A549 (cell line): ENCODE results near the gene ARHGEF28. TPM values are rescaled to one million over a fixed set of nuclear protein-coding genes. Genes with fewer than 3 reads are reported as not detected.

Experiments
- ATAC-seq, 2 experiments: fragments of 200-7000 bp in 1 of 2; fragments of >200 bp in 1 of 2; cut with Nextera tagmentation in 1 of 2; cut with Tn5 transposase in 1 of 2; 3 replicates each; pipeline versions ENCODE4 v1.8.0 to v1.9.1; 2018 to 2020; ENCODE audit warnings: mild to moderate bottlenecking in 1 of 2, moderate library complexity in 1 of 2
- CTCF ChIA-PET: fragments of 300-600 bp; sonication (Branson Sonifier 250); formaldehyde crosslinking; extraction: SDS; loops from one replicate; lab custom pipeline; 2021; ENCODE audit warnings: antibody characterized with exemption, inconsistent platforms; lab: Yijun Ruan, JAX
- POLR2A ChIA-PET: fragments of 350-600 bp; formaldehyde crosslinking; extraction: SDS; loops from one replicate; lab custom pipeline; 2021; ENCODE audit warnings: antibody characterized with exemption, inconsistent platforms; lab: Yijun Ruan, JAX
- DNase-seq, 2 experiments: peaks; one replicate each; pipeline versions ENCODE4 v3.0.0 to v3.0.0-alpha.2; 2011 to 2016; ENCODE audit warnings: low read depth in 1 of 2, low spot score in 1 of 2
- FAIRE-seq: peaks from 2 replicates; lab custom pipeline; 2011; peaks lifted over from hg19 to GRCh38; lab: Jason Lieb, UNC
- H3K27ac ChIP-seq, 2 experiments: fragments of >200 bp; sonication (Bioruptor Twin); formaldehyde crosslinking; 3 replicates each; pipeline ENCODE4 v1.5.1; 2016 to 2017
- H3K4me1 ChIP-seq: fragments of >200 bp; sonication (Bioruptor Twin); formaldehyde crosslinking; 3 replicates; pipeline ENCODE4 v1.6.1; 2016
- H3K4me2 ChIP-seq: fragments of >200 bp; sonication (Bioruptor Twin); formaldehyde crosslinking; 3 replicates; pipeline ENCODE4 v1.6.1; 2016
- H3K4me3 ChIP-seq: fragments of >200 bp; sonication (Bioruptor Twin); formaldehyde crosslinking; 3 replicates; pipeline ENCODE4 v1.5.1; 2016
- H3K9me3 ChIP-seq: fragments of >200 bp; sonication (Bioruptor Twin); formaldehyde crosslinking; 3 replicates; pipeline ENCODE4 v1.6.1; 2016
- CBX8 ChIP-seq: fragments of 200-600 bp; sonication (generic); IDR thresholded peaks from 2 replicates; pipeline ENCODE4 v1.6.1; 2016
- EHMT2 ChIP-seq: fragments of 200-600 bp; sonication (generic); IDR thresholded peaks from 2 replicates; pipeline ENCODE4 v1.6.1; 2016; ENCODE audit warnings: antibody characterized with exemption, low read depth, mild to moderate bottlenecking, moderate library complexity
- ELK1 ChIP-seq: fragments of 150-350 bp; IDR thresholded peaks from 2 replicates; pipeline ENCODE4 v1.6.1; 2014; ENCODE audit warnings: low read depth, mild to moderate bottlenecking, low read length
- EP300 ChIP-seq, 2 experiments: fragments of >200 bp; sonication (Bioruptor Twin); formaldehyde crosslinking; IDR thresholded peaks; 2 replicates in 1 of 2; 3 replicates in 1 of 2; pipeline ENCODE4 v1.6.1; 2016 to 2017
- FOSB ChIP-seq: fragments of 250-450 bp; sonication (Bioruptor Pico); IDR thresholded peaks from 2 replicates; pipeline ENCODE4 v1.5.0; 2020; ENCODE audit warnings: mild to moderate bottlenecking, moderate library complexity
- FOSL2 ChIP-seq, 2 experiments: fragments of 450-650 bp in 1 of 2; fragments of >200 bp in 1 of 2; sonication (Bioruptor Twin) in 1 of 2; formaldehyde crosslinking; IDR thresholded peaks; 2 replicates each; pipeline versions ENCODE4 v1.5.0 to v1.6.1; 2016 to 2020; ENCODE audit warnings: mild to moderate bottlenecking in 1 of 2, moderate library complexity in 1 of 2
- HES2 ChIP-seq: fragments of >200 bp; sonication (Bioruptor Twin); formaldehyde crosslinking; IDR thresholded peaks from 2 replicates; pipeline ENCODE4 v1.6.1; 2016
- JUN ChIP-seq, 2 experiments: fragments of >200 bp; sonication (Bioruptor Twin); formaldehyde crosslinking; IDR thresholded peaks; 2 replicates in 1 of 2; 3 replicates in 1 of 2; pipeline ENCODE4 v1.6.1; 2016 to 2017
- KDM1A ChIP-seq: fragments of 200-600 bp; sonication (generic); IDR thresholded peaks from 2 replicates; pipeline ENCODE4 v1.6.1; 2016; ENCODE audit warnings: low read depth, mild to moderate bottlenecking
- NPAS2 ChIP-seq: fragments of 250-450 bp; sonication (Bioruptor Pico); IDR thresholded peaks from 2 replicates; pipeline ENCODE4 v1.8.0; 2022; ENCODE audit warnings: mild to moderate bottlenecking, moderate library complexity, borderline replicate concordance
- POLR2A ChIP-seq: IDR thresholded peaks from 2 replicates; pipeline ENCODE4 v1.6.1; 2012; ENCODE audit warnings: mild to moderate bottlenecking, low read length
- RARB ChIP-seq: fragments of 250-450 bp; sonication (Bioruptor Pico); IDR thresholded peaks from 2 replicates; pipeline ENCODE4 v1.8.0; 2021; ENCODE audit warnings: mild to moderate bottlenecking, moderate library complexity
- TP53 ChIP-seq: fragments of 250-450 bp; sonication (Bioruptor Pico); IDR thresholded peaks from 2 replicates; pipeline ENCODE4 v1.5.0; 2021; ENCODE audit warnings: mild to moderate bottlenecking, moderate library complexity
- ZFP36 ChIP-seq: fragments of 450-650 bp; IDR thresholded peaks from 2 replicates; pipeline ENCODE4 v1.6.1; 2014; ENCODE audit warnings: borderline replicate concordance; ENCODE audit not compliant: partially characterized antibody
- WGBS: methylation state at CpG from one replicate; pipeline ENCODE4 v1.1.6; 2017; ENCODE audit errors: missing lambda C conversion rate; 5-methylcytosine and 5-hydroxymethylcytosine counted together
- polyA plus RNA-seq, 4 experiments: library from polyadenylated mRNA; depleted of rRNA in 3 of 4; stranded (reverse); fragments of >200 nt; fragmentation: RNase III in 1 of 4; extraction: RNeasy Plus Mini Kit Qiagen cat#74134 plus additional on column Dnase treatment in 1 of 4; gene quantifications; 2 replicates in 3 of 4; 3 replicates in 1 of 4; pipeline ENCODE4 v1.2.3, GENCODE V29; 2011 to 2017
- TF ChIP-seq, protein P1 (sequence below): IDR thresholded peaks from 2 replicates; pipeline ENCODE4 v1.6.1; 2012; ENCODE audit warnings: low read depth, borderline replicate concordance
- TF ChIP-seq, protein P2 (sequence below): IDR thresholded peaks from 2 replicates; pipeline ENCODE4 v1.6.1; 2012
- TF ChIP-seq, protein P3 (sequence below): fragments of >200 bp; sonication (Bioruptor Twin); formaldehyde crosslinking; IDR thresholded peaks from 3 replicates; pipeline ENCODE4 v1.5.1; 2016
- TF ChIP-seq, protein P4 (sequence below): IDR thresholded peaks from 2 replicates; pipeline ENCODE4 v1.6.1; 2012

Gene ARHGEF28
- polyA plus RNA-seq, 2 of the 4 experiments (the other 2 are of a cell fraction), result 17.0 to 22.3 TPM

GRCh38 chr5:73709536-73710129 is 83.6 kb downstream of the ARHGEF28 start:
- Histone ChIP-seq H3K4me1 (peaks cover 12% of the 10 kb centered on the region; the same call in 2 of the 3 replicates), H3K9me3 (peaks cover 10% of the 10 kb centered on the region; the same call in 1 of the 3 replicates), H3K4me2 (no peak overlapping the region), H3K4me3 (no peak overlapping the region), H3K27ac (no peak overlapping the region)
- TF ChIP-seq, protein P1, sequence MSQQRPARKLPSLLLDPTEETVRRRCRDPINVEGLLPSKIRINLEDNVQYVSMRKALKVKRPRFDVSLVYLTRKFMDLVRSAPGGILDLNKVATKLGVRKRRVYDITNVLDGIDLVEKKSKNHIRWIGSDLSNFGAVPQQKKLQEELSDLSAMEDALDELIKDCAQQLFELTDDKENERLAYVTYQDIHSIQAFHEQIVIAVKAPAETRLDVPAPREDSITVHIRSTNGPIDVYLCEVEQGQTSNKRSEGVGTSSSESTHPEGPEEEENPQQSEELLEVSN, result no peak
- TF ChIP-seq, protein P2, sequence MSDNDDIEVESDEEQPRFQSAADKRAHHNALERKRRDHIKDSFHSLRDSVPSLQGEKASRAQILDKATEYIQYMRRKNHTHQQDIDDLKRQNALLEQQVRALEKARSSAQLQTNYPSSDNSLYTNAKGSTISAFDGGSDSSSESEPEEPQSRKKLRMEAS, result no peak
- no peak for TF ChIP-seq RARB (CRISPR knock-in tag)
- TF ChIP-seq POLR2A, result no peak
- TF ChIP-seq TP53 (CRISPR knock-in tag), result no peak
- no peak for TF ChIP-seq ZFP36
- TF ChIP-seq, protein P3, sequence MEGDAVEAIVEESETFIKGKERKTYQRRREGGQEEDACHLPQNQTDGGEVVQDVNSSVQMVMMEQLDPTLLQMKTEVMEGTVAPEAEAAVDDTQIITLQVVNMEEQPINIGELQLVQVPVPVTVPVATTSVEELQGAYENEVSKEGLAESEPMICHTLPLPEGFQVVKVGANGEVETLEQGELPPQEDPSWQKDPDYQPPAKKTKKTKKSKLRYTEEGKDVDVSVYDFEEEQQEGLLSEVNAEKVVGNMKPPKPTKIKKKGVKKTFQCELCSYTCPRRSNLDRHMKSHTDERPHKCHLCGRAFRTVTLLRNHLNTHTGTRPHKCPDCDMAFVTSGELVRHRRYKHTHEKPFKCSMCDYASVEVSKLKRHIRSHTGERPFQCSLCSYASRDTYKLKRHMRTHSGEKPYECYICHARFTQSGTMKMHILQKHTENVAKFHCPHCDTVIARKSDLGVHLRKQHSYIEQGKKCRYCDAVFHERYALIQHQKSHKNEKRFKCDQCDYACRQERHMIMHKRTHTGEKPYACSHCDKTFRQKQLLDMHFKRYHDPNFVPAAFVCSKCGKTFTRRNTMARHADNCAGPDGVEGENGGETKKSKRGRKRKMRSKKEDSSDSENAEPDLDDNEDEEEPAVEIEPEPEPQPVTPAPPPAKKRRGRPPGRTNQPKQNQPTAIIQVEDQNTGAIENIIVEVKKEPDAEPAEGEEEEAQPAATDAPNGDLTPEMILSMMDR, result no peak
- 0 out of 2 replicates have a peak, but pooled peaks have one; percentile 57 for TF ChIP-seq KDM1A
- ATAC-seq (no peak), DNase-seq (no peak), FAIRE-seq (no peak)
- WGBS, result 95% methylated on average over 5 of the region's 5 CpGs
- POLR2A ChIA-PET, result no interaction called here
- CTCF ChIA-PET, result interaction anchor here (0.9 to 5.0 kb wide), 5 partner anchors 9 to 119 kb away, joined by 4 to 20 read pairs (median 5); no protein-coding TSS in a partner anchor

DNA sequence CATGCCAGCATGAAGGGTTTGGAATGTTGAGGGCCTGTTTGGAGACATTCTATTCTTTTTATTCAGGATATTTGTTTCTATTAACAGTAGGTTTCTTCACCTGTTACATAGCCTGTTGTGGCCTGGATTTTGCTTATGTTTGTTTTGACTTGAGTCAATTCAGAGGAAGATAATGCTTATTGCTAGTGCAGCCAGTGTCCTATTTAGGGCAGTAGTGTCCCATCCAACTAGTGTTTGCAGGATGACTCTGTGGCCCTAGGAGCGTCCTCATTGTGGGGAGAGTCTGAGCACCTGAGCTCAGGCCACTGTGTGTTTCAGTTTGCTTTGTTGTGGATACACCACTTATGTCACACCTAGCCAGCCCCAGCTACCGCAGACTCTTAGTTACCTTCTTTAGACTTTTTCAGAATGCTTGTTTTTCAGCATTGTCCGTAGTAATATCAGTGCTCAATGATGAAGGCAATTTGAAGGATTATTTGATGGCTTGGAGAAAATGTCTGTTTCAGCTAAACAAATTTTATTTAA is 90.3 kb downstream of the ARHGEF28 start:
- no peak overlapping the region for H3K4me2 ChIP-seq
- ATAC-seq, result no peak
- WGBS, result 90% methylated on average over 3 of the region's 3 CpGs
- no peak for DNase-seq
- H3K4me1 ChIP-seq, result peaks cover 11% of the 10 kb centered on the region
- no peaks in the 10 kb centered on the region for H3K9me3 ChIP-seq
- ChIA-PET POLR2A (no interaction called here), CTCF (interaction anchor here (0.7 to 2.0 kb wide), 4 partner anchors 9 to 125 kb away, joined by 3 to 6 read pairs (median 4); no protein-coding TSS in a partner anchor)
- FAIRE-seq, result no peak
- no peak overlapping the region for H3K27ac ChIP-seq
- TF ChIP-seq ELK1 (no peak), HES2 (no peak), FOSB (CRISPR knock-in tag) (no peak), CBX8 (no peak), KDM1A (no peak), RARB (CRISPR knock-in tag) (no peak), JUN (IDR thresholded peaks at IDR 0.05) (no peak), EHMT2 (no peak), NPAS2 (CRISPR knock-in tag) (no peak), FOSL2 (IDR thresholded peaks at IDR 0.05) (no peak), FOSL2 (CRISPR knock-in tag; IDR thresholded peaks at IDR 0.05) (no peak), EP300 (IDR thresholded peaks at IDR 0.05) (no peak)
- TF ChIP-seq, protein P4, sequence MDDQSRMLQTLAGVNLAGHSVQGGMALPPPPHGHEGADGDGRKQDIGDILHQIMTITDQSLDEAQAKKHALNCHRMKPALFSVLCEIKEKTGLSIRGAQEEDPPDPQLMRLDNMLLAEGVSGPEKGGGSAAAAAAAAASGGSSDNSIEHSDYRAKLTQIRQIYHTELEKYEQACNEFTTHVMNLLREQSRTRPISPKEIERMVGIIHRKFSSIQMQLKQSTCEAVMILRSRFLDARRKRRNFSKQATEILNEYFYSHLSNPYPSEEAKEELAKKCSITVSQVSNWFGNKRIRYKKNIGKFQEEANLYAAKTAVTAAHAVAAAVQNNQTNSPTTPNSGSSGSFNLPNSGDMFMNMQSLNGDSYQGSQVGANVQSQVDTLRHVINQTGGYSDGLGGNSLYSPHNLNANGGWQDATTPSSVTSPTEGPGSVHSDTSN, result no peak
- TF ChIP-seq, protein P1, result no peak
- H3K4me3 ChIP-seq, result no peak overlapping the region
